Measurements from ENCODE around the gene AGRP.

Gene AGRP

GRCh38 chr16:67445126-67445426 is 38.3 kb downstream of the AGRP start:
- no peak for DNase-seq

GRCh38 chr16:67444259-67445125 is 38.9 kb downstream of the AGRP start:
- no peak for DNase-seq

GRCh38 chr16:67443265-67443664 is 40.1 kb downstream of the AGRP start:
- no peak for DNase-seq

GRCh38 chr16:67442581-67443255 is 40.6 kb downstream of the AGRP start:
- DNase-seq: no peak

GRCh38 chr16:67441907-67442306 is 41.4 kb downstream of the AGRP start:
- no peak for DNase-seq

- DNase-seq: no peak
Observed at GRCh38 chr16:67441271-67441753, 42.0 kb downstream of the AGRP start.

- no peak for DNase-seq
Observed at GRCh38 chr16:67438824-67439393, 44.4 kb downstream of the AGRP start.

- DNase-seq: no peak
Observed at GRCh38 chr16:67438098-67438791, 45.1 kb downstream of the AGRP start.

- DNase-seq: no peak
Observed at GRCh38 chr16:67437513-67437912, 45.8 kb downstream of the AGRP start.

- DNase-seq: no peak
Observed at GRCh38 chr16:67436640-67437193, 46.6 kb downstream of the AGRP start.

GRCh38 chr16:67435758-67436164 is 47.6 kb downstream of the AGRP start:
- no peak for DNase-seq

- no peak for DNase-seq
Observed at GRCh38 chr16:67433131-67433719, 50.1 kb downstream of the AGRP start.
